ENCODE measurements around the gene GYS1. TPM values are rescaled to one million over a fixed set of nuclear protein-coding genes. Genes with fewer than 3 reads are reported as not detected.

Gene GYS1
- total RNA-seq, 4 donors from 2014 or later = 31.8 to 107 (median 40.9) TPM

DNA sequence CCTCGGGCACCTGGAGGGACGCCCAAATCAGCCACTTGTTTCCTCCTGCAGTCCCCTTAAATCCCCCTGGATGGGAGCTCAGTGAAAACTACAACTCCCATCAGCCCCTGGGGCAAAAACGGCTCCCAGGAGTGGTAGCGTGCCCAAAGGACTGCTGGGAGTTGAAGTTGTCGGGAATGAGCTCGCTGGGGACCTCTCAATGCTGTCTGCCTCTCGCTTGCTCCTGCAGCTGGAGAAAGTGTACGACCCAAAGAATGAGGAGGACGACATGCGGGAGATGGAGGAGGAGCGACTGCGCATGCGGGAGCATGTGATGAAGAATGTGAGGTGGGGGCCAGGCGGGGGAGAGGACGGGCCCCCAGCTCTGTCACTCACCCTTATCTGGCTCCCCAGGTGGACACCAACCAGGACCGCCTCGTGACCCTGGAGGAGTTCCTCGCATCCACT, 74.3 kb downstream of the GYS1 start:
- in situ Hi-C loops (cut with MboI; ENCODE audit: low pct_ligation_motif_present in 1 of 4, low pct_unique_long_range_greater_than_20kb in 1 of 4, low sequenced_read_pairs in 3 of 4) (no loop called here), intact Hi-C loops (cut with DNase I; ENCODE audit: low total_unique reads) (no loop called here)
- no peak overlapping the region for H3K27ac ChIP-seq
- 91% methylated on average over 18 of the region's 18 CpGs; no CpG with 5 or more reads in 1 of the 2 donors for whole genome bisulfite sequencing, 2 donors (ENCODE audit: low coverage in 1 of 2)
- H3K4me3 ChIP-seq = no peak overlapping the region
- TF ChIP-seq POLR2AphosphoS5 (IDR thresholded peaks at IDR 0.05) = no peak
- TF ChIP-seq POLR2A (IDR thresholded peaks at IDR 0.05) = no peak
- TF ChIP-seq, protein P1, sequence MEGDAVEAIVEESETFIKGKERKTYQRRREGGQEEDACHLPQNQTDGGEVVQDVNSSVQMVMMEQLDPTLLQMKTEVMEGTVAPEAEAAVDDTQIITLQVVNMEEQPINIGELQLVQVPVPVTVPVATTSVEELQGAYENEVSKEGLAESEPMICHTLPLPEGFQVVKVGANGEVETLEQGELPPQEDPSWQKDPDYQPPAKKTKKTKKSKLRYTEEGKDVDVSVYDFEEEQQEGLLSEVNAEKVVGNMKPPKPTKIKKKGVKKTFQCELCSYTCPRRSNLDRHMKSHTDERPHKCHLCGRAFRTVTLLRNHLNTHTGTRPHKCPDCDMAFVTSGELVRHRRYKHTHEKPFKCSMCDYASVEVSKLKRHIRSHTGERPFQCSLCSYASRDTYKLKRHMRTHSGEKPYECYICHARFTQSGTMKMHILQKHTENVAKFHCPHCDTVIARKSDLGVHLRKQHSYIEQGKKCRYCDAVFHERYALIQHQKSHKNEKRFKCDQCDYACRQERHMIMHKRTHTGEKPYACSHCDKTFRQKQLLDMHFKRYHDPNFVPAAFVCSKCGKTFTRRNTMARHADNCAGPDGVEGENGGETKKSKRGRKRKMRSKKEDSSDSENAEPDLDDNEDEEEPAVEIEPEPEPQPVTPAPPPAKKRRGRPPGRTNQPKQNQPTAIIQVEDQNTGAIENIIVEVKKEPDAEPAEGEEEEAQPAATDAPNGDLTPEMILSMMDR (IDR thresholded peaks at IDR 0.05) = no peak
- TF ChIP-seq EP300 (IDR thresholded peaks at IDR 0.05; ENCODE audit: low read depth) = no peak
- H3K9me3 ChIP-seq = no peaks in the 10 kb centered on the region
- H3K27me3 ChIP-seq = no peaks in the 10 kb centered on the region
- H3K4me1 ChIP-seq = no peaks in the 10 kb centered on the region
- peaks cover 0 to 38% (median 0%) of the 10 kb centered on the region in 4 donors for H3K36me3 ChIP-seq
- no peak for DNase-seq

Small RNAs within 50 kb of the gene (small RNA-seq; reads per million reads assigned to genes)
- gene AC026803.1 (0 to 0.83 (median 0) reads per million in 4 donors), gene MIR6798 (0 to 0.14 (median 0) reads per million in 4 donors)

Other genes with a start within 250 kb of the GYS1 start
- gene IZUMO1, start 246.4 kb downstream of the GYS1 start, total RNA-seq = not detected
- under 1 TPM; 0.27 to 1.00 (median 0.58) TPM for gene FUT1, start 240.7 kb downstream of the GYS1 start, total RNA-seq
- not detected for gene FGF21, start 237.8 kb downstream of the GYS1 start, total RNA-seq
- gene BCAT2, start 182.3 kb downstream of the GYS1 start, total RNA-seq = 10 to 100 TPM; 32.4 to 51.5 (median 42.8) TPM
- 10 to 100 TPM in 1 of 4 donors, 1 to 10 TPM in 3; 3.5 to 15.1 (median 5.4) TPM for gene HSD17B14, start 156.8 kb downstream of the GYS1 start, total RNA-seq
- gene PLEKHA4, start 124.7 kb downstream of the GYS1 start, total RNA-seq = 10 to 100 TPM in 2 of 4 donors, 1 to 10 TPM in 2; 2.6 to 34.4 (median 10.3) TPM
- 100 to 1,000 TPM in 1 of 4 donors, 10 to 100 TPM in 3; 49.4 to 109 (median 69.5) TPM for gene PPP1R15A, start 120.9 kb downstream of the GYS1 start, total RNA-seq
- gene TULP2, start 94.6 kb downstream of the GYS1 start, total RNA-seq = not detected
- gene NUCB1, start 93.0 kb downstream of the GYS1 start, total RNA-seq = 100 to 1,000 TPM; 135 to 196 (median 174) TPM
- 1 to 10 TPM in 2 of 4 donors, not detected in 2; 3.4 to 4.9 TPM for gene DHDH, start 59.6 kb downstream of the GYS1 start, total RNA-seq
- 100 to 1,000 TPM in 2 of 4 donors, 10 to 100 TPM in 2; 74.5 to 152 (median 112) TPM for gene BAX, start 38.4 kb downstream of the GYS1 start, total RNA-seq
- 1,000 to 10,000 TPM; 3,057 to 3,935 (median 3,837) TPM for gene FTL, start 28.0 kb downstream of the GYS1 start, total RNA-seq
- 10 to 100 TPM; 48.6 to 66.9 (median 59.4) TPM for gene RUVBL2, start 578 bp upstream of the GYS1 start, total RNA-seq
- gene LHB, start 23.8 kb upstream of the GYS1 start, total RNA-seq = 1 to 10 TPM in 1 of 4 donors, not detected in 3; 1.4 TPM
- not detected for gene CGB3, start 31.0 kb upstream of the GYS1 start, total RNA-seq
- gene CGB2, start 38.6 kb upstream of the GYS1 start, total RNA-seq = not detected
- gene CGB1, start 43.6 kb upstream of the GYS1 start, total RNA-seq = not detected
- gene CGB5, start 50.5 kb upstream of the GYS1 start, total RNA-seq = not detected
- gene CGB8, start 55.8 kb upstream of the GYS1 start, total RNA-seq = not detected
- under 1 TPM in 1 of 4 donors, not detected in 3; 0.20 TPM for gene CGB7, start 64.4 kb upstream of the GYS1 start, total RNA-seq
- not detected for gene NTF4, start 71.5 kb upstream of the GYS1 start, total RNA-seq
- gene KCNA7, start 79.4 kb upstream of the GYS1 start, total RNA-seq = under 1 TPM in 1 of 4 donors, not detected in 3; 0.14 TPM
- 100 to 1,000 TPM; 216 to 682 (median 292) TPM for gene SNRNP70, start 92.1 kb upstream of the GYS1 start, total RNA-seq
- gene LIN7B, start 121.1 kb upstream of the GYS1 start, total RNA-seq = 10 to 100 TPM; 14.2 to 92.8 (median 39.8) TPM
- gene C19orf73, start 125.8 kb upstream of the GYS1 start, total RNA-seq = 10 to 100 TPM in 1 of 4 donors, 1 to 10 TPM in 2, not detected in 1; 7.5 to 12.5 (median 8.2) TPM
- gene PPFIA3, start 126.2 kb upstream of the GYS1 start, total RNA-seq = 100 to 1,000 TPM in 1 of 4 donors, 10 to 100 TPM in 3; 18.6 to 106 (median 19.9) TPM
- under 1 TPM in 2 of 4 donors, not detected in 2; 0.16 to 0.82 TPM for gene HRC, start 162.1 kb upstream of the GYS1 start, total RNA-seq
- gene TRPM4, start 164.5 kb upstream of the GYS1 start, total RNA-seq = 100 to 1,000 TPM; 247 to 884 (median 568) TPM